Nephron progenitor cell (in vitro differentiated cells): ENCODE results near the gene SIRPB2.

Experiments
- DNase-seq: peaks from one replicate; pipeline ENCODE4 v3.0.0; 2021
- H3K27ac Mint-ChIP-seq: 2 replicates; pipeline ENCODE4 v1.8.0; 2021; ENCODE audit warnings: mild to moderate bottlenecking, moderate library complexity, mixed read lengths
- H3K27me3 Mint-ChIP-seq: 2 replicates; pipeline ENCODE4 v1.8.0; 2021; ENCODE audit warnings: mild to moderate bottlenecking, low read depth, mixed read lengths; ENCODE audit not compliant: poor library complexity
- H3K36me3 Mint-ChIP-seq: 2 replicates; pipeline ENCODE4 v1.8.0; 2021; ENCODE audit warnings: low read depth, mixed read lengths
- H3K4me1 Mint-ChIP-seq: 2 replicates; pipeline ENCODE4 v1.8.0; 2021; ENCODE audit warnings: mixed read lengths
- H3K4me3 Mint-ChIP-seq: 2 replicates; pipeline ENCODE4 v1.8.0; 2021; ENCODE audit warnings: mild to moderate bottlenecking, moderate library complexity, mixed read lengths
- H3K9me3 Mint-ChIP-seq: 2 replicates; pipeline ENCODE4 v1.8.0; 2021; ENCODE audit warnings: mild to moderate bottlenecking, moderate library complexity, mixed read lengths
- CTCF ChIP-seq: fragments of 200-600 bp; sonication (generic); IDR thresholded peaks from 2 replicates; pipeline ENCODE4 v1.5.0; 2021; ENCODE audit warnings: antibody characterized with exemption

Gene SIRPB2

GRCh38 chr20:1479831-1480595, 11.2 kb downstream of the SIRPB2 start:
- Mint-ChIP-seq H3K27ac (no peak overlapping the region), H3K4me3 (no peak overlapping the region), H3K9me3 (no peaks in the 10 kb centered on the region), H3K36me3 (no peaks in the 10 kb centered on the region), H3K4me1 (no peaks in the 10 kb centered on the region), H3K27me3 (peaks cover 28% of the 10 kb centered on the region)
- no peak for TF ChIP-seq CTCF
- no peak for DNase-seq

DNA sequence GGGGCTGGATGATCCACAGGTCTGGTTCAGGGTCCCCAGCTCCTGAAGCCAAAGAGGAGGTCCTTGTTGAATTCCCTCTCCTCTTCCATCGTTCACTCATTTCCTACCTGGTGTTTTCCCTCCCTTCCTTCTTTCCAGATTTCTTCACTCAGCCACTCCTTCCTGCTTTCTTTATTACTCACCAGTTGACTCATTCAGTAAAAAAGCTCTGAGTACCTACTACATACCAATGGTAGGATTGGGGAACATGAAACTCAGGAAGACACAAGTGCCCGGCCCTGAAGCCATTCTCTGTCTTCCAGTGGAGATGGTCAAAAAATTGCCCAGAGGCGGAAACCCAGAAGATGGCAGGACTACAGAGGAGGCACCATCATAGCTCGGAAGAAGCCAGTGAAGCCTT, 12.7 kb downstream of the SIRPB2 start:
- Mint-ChIP-seq H3K4me3 (no peak overlapping the region), H3K36me3 (no peaks in the 10 kb centered on the region), H3K27ac (no peak overlapping the region), H3K4me1 (no peaks in the 10 kb centered on the region), H3K9me3 (no peaks in the 10 kb centered on the region), H3K27me3 (peaks cover 24% of the 10 kb centered on the region)
- DNase-seq: no peak
- no peak for TF ChIP-seq CTCF

- no peak for TF ChIP-seq CTCF
- no peak overlapping the region for H3K27ac Mint-ChIP-seq
- DNase-seq: no peak
- no peaks in the 10 kb centered on the region for H3K9me3 Mint-ChIP-seq
- H3K4me3 Mint-ChIP-seq: no peak overlapping the region
- no peaks in the 10 kb centered on the region for H3K36me3 Mint-ChIP-seq
- peaks cover 21% of the 10 kb centered on the region for H3K27me3 Mint-ChIP-seq
- no peaks in the 10 kb centered on the region for H3K4me1 Mint-ChIP-seq
Observed at GRCh38 chr20:1477896-1478490, 13.2 kb downstream of the SIRPB2 start.

DNA sequence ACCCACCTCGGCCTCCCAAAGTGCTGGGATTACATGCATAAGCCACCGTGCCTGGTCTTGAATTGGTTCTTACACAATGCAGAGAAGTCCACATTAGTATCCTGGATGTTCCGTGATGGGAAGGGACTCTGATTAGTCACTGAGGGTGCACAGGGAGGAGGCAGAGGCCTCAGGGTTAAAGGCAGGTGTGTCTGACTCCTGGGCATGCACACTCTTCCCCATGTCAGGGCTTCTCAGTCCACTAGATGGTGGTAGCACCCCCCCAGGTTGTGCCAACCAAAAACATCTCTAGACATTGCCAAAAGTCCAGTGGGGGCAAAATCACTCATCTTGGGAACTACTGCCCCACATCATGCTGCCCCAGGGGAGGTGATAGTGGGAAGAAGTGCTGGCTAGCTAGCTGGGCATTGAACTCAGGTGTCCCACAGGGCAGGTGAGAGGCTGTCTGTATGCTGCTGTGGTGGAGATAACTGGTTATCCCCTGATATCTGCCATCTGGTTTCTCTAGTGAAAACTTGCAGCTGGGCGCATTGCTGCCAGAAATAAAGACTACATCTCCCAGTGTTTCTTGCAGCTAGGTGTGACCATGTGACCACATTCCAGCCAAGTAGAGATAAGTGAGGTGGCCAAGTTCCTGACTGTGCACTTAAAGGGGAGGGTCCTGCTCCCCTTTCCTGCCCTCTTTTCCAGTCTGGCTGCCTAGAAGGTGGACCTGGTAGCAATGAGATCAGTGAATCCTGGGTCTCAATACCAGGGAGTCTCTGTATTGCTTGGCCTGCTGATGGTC, 16.2 kb downstream of the SIRPB2 start:
- no peak for TF ChIP-seq CTCF
- Mint-ChIP-seq H3K9me3 (no peaks in the 10 kb centered on the region), H3K4me3 (no peak overlapping the region), H3K36me3 (no peaks in the 10 kb centered on the region), H3K27ac (no peak overlapping the region), H3K27me3 (peaks cover 12% of the 10 kb centered on the region), H3K4me1 (peaks cover 5% of the 10 kb centered on the region)
- DNase-seq: no peak

DNA sequence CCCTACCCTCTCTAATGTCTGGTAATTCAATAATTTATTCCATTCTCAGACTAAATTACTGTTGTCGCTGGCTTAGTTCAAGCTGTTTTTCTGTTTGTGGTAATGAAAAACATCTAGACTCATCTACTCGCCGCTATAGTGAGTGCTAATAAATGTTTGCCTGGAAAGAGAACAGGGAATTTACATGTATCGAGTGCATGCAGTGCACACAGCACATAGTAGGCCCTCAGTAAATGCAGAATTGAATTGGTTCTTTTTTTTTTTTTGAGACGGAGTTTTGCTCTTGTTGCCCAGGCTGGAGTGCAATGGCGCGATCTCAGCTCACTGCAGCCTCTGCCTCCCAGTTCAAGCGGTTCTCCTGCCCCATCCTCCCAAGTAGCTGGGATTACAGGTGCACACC, 16.9 kb downstream of the SIRPB2 start:
- Mint-ChIP-seq H3K9me3 (no peaks in the 10 kb centered on the region), H3K4me3 (no peak overlapping the region), H3K36me3 (no peaks in the 10 kb centered on the region), H3K4me1 (peaks cover 10% of the 10 kb centered on the region), H3K27ac (no peak overlapping the region), H3K27me3 (peaks cover 12% of the 10 kb centered on the region)
- TF ChIP-seq CTCF: no peak
- DNase-seq: no peak
